SK-N-SH (cell line): ENCODE data around the gene ELOVL6. TPM values are rescaled to one million over a fixed set of nuclear protein-coding genes. Genes with fewer than 3 reads are reported as not detected.

Source experiments
- CTCF ChIA-PET: fragments of 300-600, 350-600 bp; formaldehyde crosslinking; extraction: SDS; loops from one replicate; lab custom pipeline; 2021; lab: Yijun Ruan, JAX
- POLR2A ChIA-PET: fragments of 350-600 bp; sonication (Branson Sonifier 250); formaldehyde crosslinking; extraction: SDS; loops from one replicate; lab custom pipeline; 2020; ENCODE audit warnings: antibody characterized with exemption, inconsistent platforms; lab: Yijun Ruan, JAX
- DNase-seq: peaks from one replicate; pipeline ENCODE4 v3.0.0; 2012
- H2AFZ ChIP-seq: fragments of 200-600 bp; sonication (generic); 2 replicates; pipeline ENCODE4 v1.8.1; 2016; ENCODE audit warnings: antibody characterized with exemption, mild to moderate bottlenecking, low read depth
- H3F3A ChIP-seq: fragments of 200-600 bp; sonication (generic); replicated peaks from 2 replicates; pipeline ENCODE3; 2016; ENCODE audit warnings: antibody characterized with exemption, mild to moderate bottlenecking; ENCODE audit not compliant: insufficient read depth
- H3K27ac ChIP-seq, 2 experiments: fragments of 200-500 bp in 1 of 2; fragments of 200-600 bp in 1 of 2; sonication (Bioruptor generic) in 1 of 2; sonication (generic), shearing (Covaris generic) in 1 of 2; 2 replicates each; pipeline versions ENCODE4 v1.5.1 to v1.6.1; 2014 to 2016; ENCODE audit warnings: low read depth in 2 of 2, inconsistent platforms in 1 of 2, low read length in 1 of 2, mild to moderate bottlenecking in 1 of 2, mixed read lengths in 1 of 2
- H3K27me3 ChIP-seq: fragments of 200-600 bp; sonication (generic), shearing (Covaris generic); 2 replicates; pipeline ENCODE4 v1.6.1; 2016; ENCODE audit warnings: mixed run types; ENCODE audit not compliant: insufficient read depth
- H3K36me3 ChIP-seq, 2 experiments: fragments of 200-500 bp in 1 of 2; fragments of 200-600 bp in 1 of 2; sonication (Bioruptor generic) in 1 of 2; sonication (generic) in 1 of 2; replicated peaks in 1 of 2; 2 replicates each; pipeline versions ENCODE3 to v1.5.1; 2014 to 2016; ENCODE audit warnings: low read length in 1 of 2, mild to moderate bottlenecking in 1 of 2; ENCODE audit not compliant: insufficient read depth in 2 of 2, control insufficient read depth in 1 of 2
- H3K4me1 ChIP-seq, 2 experiments: fragments of 200-500 bp in 1 of 2; fragments of 200-600 bp in 1 of 2; sonication (Bioruptor generic) in 1 of 2; sonication (generic), shearing (Covaris generic) in 1 of 2; 2 replicates each; pipeline versions ENCODE4 v1.5.1 to v1.6.1; 2014 to 2016; ENCODE audit warnings: low read depth in 1 of 2, low read length in 1 of 2, mixed run types in 1 of 2; ENCODE audit not compliant: insufficient read depth in 2 of 2, control insufficient read depth in 1 of 2
- H3K4me2 ChIP-seq: fragments of 200-600 bp; sonication (generic), shearing (Covaris generic); 2 replicates; pipeline ENCODE4 v1.6.1; 2017; ENCODE audit warnings: mixed run types
- H3K4me3 ChIP-seq, 2 experiments: fragments of 200-500 bp in 1 of 2; fragments of 200-600 bp in 1 of 2; sonication (Bioruptor generic) in 1 of 2; sonication (generic), shearing (Covaris generic) in 1 of 2; 2 replicates each; pipeline versions ENCODE4 v1.5.1 to v1.8.1; 2014 to 2016; ENCODE audit warnings: low read depth in 2 of 2, inconsistent platforms in 1 of 2, low read length in 1 of 2, mild to moderate bottlenecking in 1 of 2, mixed read lengths in 1 of 2, moderate library complexity in 1 of 2
- H3K79me2 ChIP-seq: fragments of 200-600 bp; sonication (generic); 2 replicates; pipeline ENCODE4 v1.8.1; 2017; ENCODE audit warnings: mild to moderate bottlenecking; ENCODE audit not compliant: insufficient read depth
- H3K9ac ChIP-seq: fragments of 200-600 bp; sonication (generic); 2 replicates; pipeline ENCODE4 v1.6.1; 2017; ENCODE audit warnings: mixed run types
- H3K9me2 ChIP-seq: fragments of 200-600 bp; sonication (generic); 2 replicates; pipeline ENCODE4 v1.6.1; 2017; ENCODE audit warnings: mixed run types
- H3K9me3 ChIP-seq: fragments of 200-600 bp; sonication (generic); 2 replicates; pipeline ENCODE4 v1.6.1; 2017; ENCODE audit warnings: mixed run types, mild to moderate bottlenecking, moderate library complexity
- H4K20me1 ChIP-seq: fragments of 200-600 bp; sonication (generic); 2 replicates; pipeline ENCODE4 v1.6.1; 2017; ENCODE audit warnings: mild to moderate bottlenecking, mixed run types; ENCODE audit not compliant: insufficient read depth
- ELF1 ChIP-seq: IDR thresholded peaks from 2 replicates; pipeline ENCODE4 v1.4.0; 2012
- EZH2phosphoT487 ChIP-seq: fragments of 200-600 bp; sonication (generic); IDR thresholded peaks from 2 replicates; pipeline ENCODE4 v1.6.1; 2017; ENCODE audit warnings: low read depth, mixed run types, mild to moderate bottlenecking, antibody characterized with exemption, moderate library complexity, borderline replicate concordance
- GABPA ChIP-seq: IDR thresholded peaks from 2 replicates; pipeline ENCODE4 v1.4.0; 2012; ENCODE audit warnings: low read depth, mild to moderate bottlenecking
- GATA2 ChIP-seq: sonication (generic); formaldehyde crosslinking; IDR thresholded peaks from 2 replicates; pipeline ENCODE4 v1.5.0; 2020; ENCODE audit warnings: mild to moderate bottlenecking, missing genetic modification reagents
- MEF2A ChIP-seq: IDR thresholded peaks from 2 replicates; pipeline ENCODE4 v1.4.0; 2012; ENCODE audit warnings: low read depth, borderline replicate concordance
- MXI1 ChIP-seq: IDR thresholded peaks from 2 replicates; pipeline ENCODE4 v1.6.1; 2012; ENCODE audit warnings: mild to moderate bottlenecking, low read depth, low read length, improper control_type of control experiment
- NFIC ChIP-seq: IDR thresholded peaks from 2 replicates; pipeline ENCODE4 v1.4.0; 2012; ENCODE audit warnings: borderline replicate concordance
- NRF1 ChIP-seq: IDR thresholded peaks from 2 replicates; pipeline ENCODE4 v1.6.1; 2012; ENCODE audit warnings: low read depth, mild to moderate bottlenecking, low read length
- RAD21 ChIP-seq: IDR thresholded peaks from 2 replicates; pipeline ENCODE4 v1.6.1; 2012; ENCODE audit warnings: mild to moderate bottlenecking, low read length
- RCOR1 ChIP-seq: fragments of 150-350 bp; IDR thresholded peaks from 2 replicates; pipeline ENCODE4 v1.6.1; 2017; ENCODE audit warnings: antibody characterized with exemption, low read length
- SMC3 ChIP-seq: IDR thresholded peaks from 2 replicates; pipeline ENCODE4 v1.6.1; 2012; ENCODE audit warnings: low read depth, low read length, improper control_type of control experiment
- TEAD4 ChIP-seq: IDR thresholded peaks from 2 replicates; pipeline ENCODE4 v1.4.0; 2012; ENCODE audit warnings: mild to moderate bottlenecking, borderline replicate concordance; ENCODE audit not compliant: insufficient read depth
- WGBS: methylation state at CpG from one replicate; pipeline ENCODE4 v1.1.6; 2017; ENCODE audit warnings: low lambda C conversion rate; 5-methylcytosine and 5-hydroxymethylcytosine counted together
- polyA plus RNA-seq, 3 experiments: library from polyadenylated mRNA; depleted of rRNA; stranded (reverse); fragments of >200 nt; gene quantifications; 2 replicates each; pipeline ENCODE4 v1.2.3, GENCODE V29; 2012
- TF ChIP-seq, protein P1 (sequence below): IDR thresholded peaks from 2 replicates; pipeline ENCODE4 v1.4.0; 2012; ENCODE audit warnings: low read depth, borderline replicate concordance
- TF ChIP-seq, protein P2 (sequence below): fragments of 150-350 bp; IDR thresholded peaks from 2 replicates; pipeline ENCODE4 v1.6.1; 2017; ENCODE audit warnings: antibody characterized with exemption, low read length, low read depth, borderline replicate concordance
- TF ChIP-seq, protein P3 (sequence below): IDR thresholded peaks from 2 replicates; pipeline ENCODE4 v1.4.0; 2012; ENCODE audit warnings: low read depth, borderline replicate concordance

The ELOVL6 gene
- polyA plus RNA-seq, 1 of the 3 experiments (the other 2 are of a cell fraction) = 9.0 TPM

DNA sequence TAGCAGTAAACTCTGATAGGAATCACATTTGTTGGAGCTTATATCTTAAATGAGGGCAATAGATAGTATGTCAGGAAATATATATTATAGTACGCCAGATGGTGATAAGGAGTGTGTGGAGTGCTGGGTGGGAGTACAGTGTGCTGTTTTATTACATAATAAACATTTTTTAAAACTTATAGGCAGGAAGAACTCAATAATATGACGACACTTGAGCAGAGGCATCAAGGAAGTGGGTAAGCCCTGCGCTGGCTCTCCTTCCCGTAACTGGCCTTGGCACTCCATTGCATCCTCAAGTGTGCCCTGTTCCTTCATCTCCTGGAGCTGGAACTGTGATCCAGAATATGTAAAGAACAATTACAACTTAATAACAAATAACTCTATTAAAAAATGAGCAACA is 123.8 kb downstream of the ELOVL6 start:
- H3K4me1 ChIP-seq = peaks cover 0 to 9% of the 10 kb centered on the region in 2 experiments; a peak in 1 of 4 replicates
- H3K9me2 ChIP-seq = no peaks in the 10 kb centered on the region
- no peak for DNase-seq
- no peaks in the 10 kb centered on the region for H3F3A ChIP-seq
- H3K4me3 ChIP-seq = no peak overlapping the region
- no peaks in the 10 kb centered on the region for H4K20me1 ChIP-seq
- no peaks in the 10 kb centered on the region for H3K79me2 ChIP-seq
- H3K9me3 ChIP-seq = no peaks in the 10 kb centered on the region
- H3K27me3 ChIP-seq = no peaks in the 10 kb centered on the region
- H3K4me2 ChIP-seq = no peak overlapping the region
- TF ChIP-seq RAD21 = no peak
- WGBS = 78% methylated on average over 4 of the region's 4 CpGs
- H2AFZ ChIP-seq = no peak overlapping the region
- H3K9ac ChIP-seq = no peak overlapping the region
- H3K27ac ChIP-seq = no peak overlapping the region
- H3K36me3 ChIP-seq = no peaks in the 10 kb centered on the region
- POLR2A ChIA-PET = no interaction called here
- CTCF ChIA-PET = interaction anchor here (0.8 kb wide), 1 partner anchor 25 kb away, joined by 4 read pairs; no protein-coding TSS in a partner anchor

DNA sequence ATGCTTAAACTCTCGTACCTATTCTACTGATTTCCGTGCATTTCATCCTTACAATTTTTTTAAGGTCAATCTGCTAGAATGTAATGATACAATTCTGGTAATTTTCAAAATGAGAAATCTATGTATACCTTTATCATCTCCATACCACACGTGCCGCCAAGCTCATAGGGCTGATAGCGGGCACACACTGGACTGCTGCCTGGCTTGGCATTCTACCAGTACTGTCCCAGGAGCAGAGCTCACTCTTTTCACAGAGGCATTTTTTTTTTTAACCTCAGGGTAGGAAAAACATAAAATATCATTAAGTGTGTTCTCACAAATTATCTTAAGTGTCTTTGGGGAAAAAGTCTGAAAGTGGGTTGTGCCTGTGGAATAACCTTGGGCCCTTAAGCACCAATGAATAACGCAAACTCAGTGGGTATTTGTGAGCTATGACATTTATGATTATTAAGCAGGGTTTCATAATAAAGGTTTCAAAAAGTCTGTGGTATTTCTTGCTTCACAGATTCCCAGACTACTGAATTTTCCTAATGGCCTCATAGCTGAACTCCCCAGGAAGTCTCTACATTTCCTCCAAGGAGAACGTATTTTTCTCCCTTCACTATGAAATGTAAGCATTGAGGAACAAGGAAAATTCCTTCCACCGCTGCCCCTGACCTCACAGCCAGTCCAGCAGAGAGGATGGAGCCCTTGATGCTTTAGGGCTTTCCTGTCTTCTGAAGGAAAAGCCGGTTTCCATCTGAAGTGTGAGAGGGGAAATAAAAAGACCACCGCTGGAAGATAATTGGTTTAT is 125.2 kb downstream of the ELOVL6 start:
- H3K27ac ChIP-seq = no peak overlapping the region
- no peaks in the 10 kb centered on the region for H3K9me3 ChIP-seq
- no peaks in the 10 kb centered on the region for H4K20me1 ChIP-seq
- H3K9ac ChIP-seq = no peak overlapping the region
- TF ChIP-seq TEAD4 (no peak), EZH2phosphoT487 (no peak), SMC3 (no peak), ELF1 (no peak), GATA2 (CRISPR knock-in tag) (peak; percentile 47), RCOR1 (peak; percentile 18; the same call in 1 of the 2 replicates), MEF2A (no peak), NFIC (no peak), RAD21 (0 out of 2 replicates have a peak, but pooled peaks have one; percentile 4), GABPA (no peak), MXI1 (peak; percentile 33; the same call in 1 of the 2 replicates), NRF1 (no peak)
- TF ChIP-seq, protein P1, sequence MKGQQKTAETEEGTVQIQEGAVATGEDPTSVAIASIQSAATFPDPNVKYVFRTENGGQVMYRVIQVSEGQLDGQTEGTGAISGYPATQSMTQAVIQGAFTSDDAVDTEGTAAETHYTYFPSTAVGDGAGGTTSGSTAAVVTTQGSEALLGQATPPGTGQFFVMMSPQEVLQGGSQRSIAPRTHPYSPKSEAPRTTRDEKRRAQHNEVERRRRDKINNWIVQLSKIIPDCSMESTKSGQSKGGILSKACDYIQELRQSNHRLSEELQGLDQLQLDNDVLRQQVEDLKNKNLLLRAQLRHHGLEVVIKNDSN = no peak
- TF ChIP-seq, protein P2, sequence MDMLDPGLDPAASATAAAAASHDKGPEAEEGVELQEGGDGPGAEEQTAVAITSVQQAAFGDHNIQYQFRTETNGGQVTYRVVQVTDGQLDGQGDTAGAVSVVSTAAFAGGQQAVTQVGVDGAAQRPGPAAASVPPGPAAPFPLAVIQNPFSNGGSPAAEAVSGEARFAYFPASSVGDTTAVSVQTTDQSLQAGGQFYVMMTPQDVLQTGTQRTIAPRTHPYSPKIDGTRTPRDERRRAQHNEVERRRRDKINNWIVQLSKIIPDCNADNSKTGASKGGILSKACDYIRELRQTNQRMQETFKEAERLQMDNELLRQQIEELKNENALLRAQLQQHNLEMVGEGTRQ = no peak
- TF ChIP-seq, protein P3, sequence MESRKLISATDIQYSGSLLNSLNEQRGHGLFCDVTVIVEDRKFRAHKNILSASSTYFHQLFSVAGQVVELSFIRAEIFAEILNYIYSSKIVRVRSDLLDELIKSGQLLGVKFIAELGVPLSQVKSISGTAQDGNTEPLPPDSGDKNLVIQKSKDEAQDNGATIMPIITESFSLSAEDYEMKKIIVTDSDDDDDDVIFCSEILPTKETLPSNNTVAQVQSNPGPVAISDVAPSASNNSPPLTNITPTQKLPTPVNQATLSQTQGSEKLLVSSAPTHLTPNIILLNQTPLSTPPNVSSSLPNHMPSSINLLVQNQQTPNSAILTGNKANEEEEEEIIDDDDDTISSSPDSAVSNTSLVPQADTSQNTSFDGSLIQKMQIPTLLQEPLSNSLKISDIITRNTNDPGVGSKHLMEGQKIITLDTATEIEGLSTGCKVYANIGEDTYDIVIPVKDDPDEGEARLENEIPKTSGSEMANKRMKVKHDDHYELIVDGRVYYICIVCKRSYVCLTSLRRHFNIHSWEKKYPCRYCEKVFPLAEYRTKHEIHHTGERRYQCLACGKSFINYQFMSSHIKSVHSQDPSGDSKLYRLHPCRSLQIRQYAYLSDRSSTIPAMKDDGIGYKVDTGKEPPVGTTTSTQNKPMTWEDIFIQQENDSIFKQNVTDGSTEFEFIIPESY = no peak
- H3K4me3 ChIP-seq = no peak overlapping the region
- H2AFZ ChIP-seq = no peak overlapping the region
- peaks cover 0 to 12% of the 10 kb centered on the region in 2 experiments; a peak in 2 of 4 replicates for H3K4me1 ChIP-seq
- POLR2A ChIA-PET = no interaction called here
- WGBS = 55% methylated on average over 10 of the region's 10 CpGs
- no peak overlapping the region for H3K4me2 ChIP-seq
- H3F3A ChIP-seq = no peaks in the 10 kb centered on the region
- H3K27me3 ChIP-seq = no peaks in the 10 kb centered on the region
- CTCF ChIA-PET = interaction anchor here (0.6 to 3.4 kb wide), 5 partner anchors 12 to 574 kb away, joined by 3 to 17 read pairs (median 4); partner anchors contain the start of gene ELOVL6
- peak; percentile 47 for DNase-seq
- H3K36me3 ChIP-seq = no peaks in the 10 kb centered on the region
- no peaks in the 10 kb centered on the region for H3K9me2 ChIP-seq
- no peaks in the 10 kb centered on the region for H3K79me2 ChIP-seq
